Activated CD4-positive, alpha-beta memory T cell treated with anti-CD3 and anti-CD28 coated beads, Interleukin-2, amount 10 ng/mL, durations not matched to agents 7 days and 5 days (primary cell): ENCODE results near the gene RNF222. TPM values are rescaled to one million over a fixed set of nuclear protein-coding genes. Genes with fewer than 3 reads are reported as not detected.
"Not testable (repeated sequence)": the region's sequence is repeated elsewhere in the genome, so short reads cannot be mapped to it uniquely, and the experiment has no call there.

ENCODE experiments used
- CTCF ChIA-PET: fragments of 350-600 bp; sonication (Branson Sonifier 250); formaldehyde crosslinking; loops from one replicate; lab custom pipeline; 2021; ENCODE audit warnings: antibody characterized with exemption, inconsistent platforms; lab: Charles Lee
- POLR2A ChIA-PET: fragments of 350-600 bp; sonication (Branson Sonifier 250); formaldehyde crosslinking; loops from one replicate; lab custom pipeline; 2021; ENCODE audit warnings: antibody characterized with exemption; lab: Charles Lee
- DNase-seq: peaks from one replicate; pipeline ENCODE4 v3.0.0-alpha.2; 2020
- H3K27ac Mint-ChIP-seq: one replicate; pipeline ENCODE4 v1.8.0; 2021; ENCODE audit warnings: mild to moderate bottlenecking, mixed read lengths
- H3K27me3 Mint-ChIP-seq: one replicate; pipeline ENCODE4 v1.8.0; 2021; ENCODE audit warnings: mixed read lengths
- H3K36me3 Mint-ChIP-seq: one replicate; pipeline ENCODE4 v1.8.0; 2021; ENCODE audit warnings: low read depth, mixed read lengths
- H3K4me1 Mint-ChIP-seq: one replicate; pipeline ENCODE4 v1.8.0; 2021; ENCODE audit warnings: mixed read lengths
- H3K4me3 Mint-ChIP-seq: one replicate; pipeline ENCODE4 v1.8.0; 2021; ENCODE audit warnings: mild to moderate bottlenecking, mixed read lengths
- H3K9me3 Mint-ChIP-seq: one replicate; pipeline ENCODE4 v1.8.0; 2021; ENCODE audit warnings: mixed read lengths
- total RNA-seq, 2 experiments: library from RNA; stranded (reverse); gene quantifications; one replicate each; pipeline ENCODE4 v1.2.3, GENCODE V29; 2021

RNF222 gene
- total RNA-seq, 2 experiments from 2014 or later, result 0.18 TPM; not detected in 1

GRCh38 chr17:8387914-8388651 lies 9.5 kb downstream of the RNF222 start:
- no peak overlapping the region for H3K27ac Mint-ChIP-seq
- peaks cover 25% of the 10 kb centered on the region for H3K4me1 Mint-ChIP-seq
- no peak for DNase-seq

GRCh38 chr17:8386841-8387240 lies 10.8 kb downstream of the RNF222 start:
- Mint-ChIP-seq H3K27me3 (no peaks in the 10 kb centered on the region), H3K9me3 (no peaks in the 10 kb centered on the region), H3K4me3 (no peak overlapping the region), H3K27ac (no peak overlapping the region), H3K36me3 (peaks cover 13% of the 10 kb centered on the region), H3K4me1 (peaks cover 34% of the 10 kb centered on the region)
- ChIA-PET CTCF (interaction anchor here (0.9 to 1.5 kb wide), 3 partner anchors 9 to 50 kb away, joined by 3 to 4 read pairs (median 3); no protein-coding TSS in a partner anchor), POLR2A (no interaction called here)
- no peak for DNase-seq

More at GRCh38 chr17:8387914-8388651, 9.5 kb downstream of the RNF222 start:
- CTCF ChIA-PET, result no interaction called here
- H3K4me3 Mint-ChIP-seq, result no peak overlapping the region
- no peaks in the 10 kb centered on the region for H3K27me3 Mint-ChIP-seq
- POLR2A ChIA-PET, result no interaction called here
- peaks cover under 1% of the 10 kb centered on the region for H3K36me3 Mint-ChIP-seq
- no peaks in the 10 kb centered on the region for H3K9me3 Mint-ChIP-seq

DNA sequence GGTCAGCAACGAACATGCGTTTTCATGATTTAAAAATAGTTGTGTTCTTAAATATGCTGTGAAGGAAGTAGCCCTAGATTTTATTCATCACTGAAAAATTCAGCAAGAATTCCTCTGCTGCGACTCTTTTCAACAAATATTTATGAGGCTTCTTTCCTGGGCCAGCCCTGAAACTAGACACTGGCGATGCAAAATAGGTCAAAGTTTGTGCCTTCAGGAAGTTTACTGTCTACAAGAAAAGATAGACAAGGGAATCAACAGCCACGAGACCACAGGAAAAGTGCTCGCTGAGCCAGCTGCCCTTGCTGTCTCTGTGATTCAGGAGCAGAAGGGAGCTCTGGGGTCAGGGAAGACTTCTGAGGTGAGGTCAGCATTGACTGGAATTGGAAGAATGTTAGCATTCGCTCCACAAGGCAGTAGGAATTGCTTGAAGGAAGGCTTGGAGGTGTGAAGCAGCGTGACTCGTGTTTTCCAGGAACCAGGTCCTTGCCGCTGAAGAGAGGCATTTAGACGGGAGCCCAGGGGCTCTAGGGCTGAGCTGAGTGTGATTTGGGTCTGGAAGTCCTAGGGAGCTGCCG lies 12.7 kb downstream of the RNF222 start:
- Mint-ChIP-seq H3K36me3 (peaks cover 31% of the 10 kb centered on the region), H3K27ac (peak overlapping the region; percentile 71), H3K4me1 (peaks cover 52% of the 10 kb centered on the region), H3K9me3 (no peaks in the 10 kb centered on the region), H3K4me3 (peak overlapping the region; percentile 87), H3K27me3 (no peaks in the 10 kb centered on the region)
- CTCF ChIA-PET, result no interaction called here
- no peak for DNase-seq
- POLR2A ChIA-PET, result no interaction called here

DNA sequence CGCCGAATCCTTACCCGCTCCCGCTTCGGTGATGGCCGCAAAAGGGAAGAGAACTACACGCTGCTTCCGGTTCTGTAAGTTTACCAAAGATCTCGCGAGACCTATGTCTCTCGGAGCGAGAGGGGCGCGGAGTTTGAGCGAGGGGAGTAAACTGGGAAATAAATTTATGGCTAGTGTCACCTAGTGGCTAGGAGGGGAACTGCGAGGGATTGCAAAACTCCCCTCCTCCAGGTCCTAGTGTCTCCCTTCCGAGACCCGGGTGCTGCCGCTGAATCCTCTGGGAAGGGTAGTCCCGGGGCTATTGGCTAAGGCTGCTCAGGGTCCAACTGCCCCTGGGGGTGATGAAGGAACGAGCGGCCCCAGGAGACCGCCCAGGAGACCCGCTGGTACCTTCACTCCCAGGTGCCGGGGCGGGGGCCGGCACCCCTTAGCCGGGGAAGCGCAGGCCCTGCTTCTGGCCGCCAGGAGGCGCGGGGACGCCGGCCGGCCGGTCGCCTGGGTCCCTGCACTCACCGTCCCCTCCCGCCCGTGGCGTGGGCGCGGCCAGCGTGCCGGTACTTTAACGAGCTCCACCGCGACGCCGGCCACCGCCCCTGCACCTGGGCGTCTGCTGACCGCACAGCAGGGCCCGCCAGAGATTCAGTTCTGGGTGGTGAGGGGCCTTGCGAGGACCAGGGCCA lies 14.3 kb downstream of the RNF222 start, which contains the start of gene RPL26:
RPL26 (minus strand) TSS at position 51 of the 680 bp plus-strand sequence. CDS start 883 bp downstream, outside the sequence.
- H3K36me3 Mint-ChIP-seq, result peaks cover 46% of the 10 kb centered on the region
- peak within 1 kb of the TSS; percentile 87 for H3K4me3 Mint-ChIP-seq
- DNase-seq, result peak; percentile 97
- ChIA-PET CTCF (interaction anchor here (0.6 to 4.2 kb wide), 24 partner anchors 8 to 776 kb away, joined by 3 to 34 read pairs (median 5); partner anchors contain the start of genes NDEL1, RNF222 and SLC25A35), POLR2A (interaction anchor here (0.6 to 2.9 kb wide), 22 partner anchors 8 to 513 kb away, joined by 3 to 20 read pairs (median 4); partner anchors contain the start of genes BORCS6, CTC1 and NDEL1)
- H3K9me3 Mint-ChIP-seq, result no peaks in the 10 kb centered on the region
- peaks cover 67% of the 10 kb centered on the region for H3K4me1 Mint-ChIP-seq
- no peaks in the 10 kb centered on the region for H3K27me3 Mint-ChIP-seq
- H3K27ac Mint-ChIP-seq, result peak within 1 kb of the TSS; percentile 75

DNA sequence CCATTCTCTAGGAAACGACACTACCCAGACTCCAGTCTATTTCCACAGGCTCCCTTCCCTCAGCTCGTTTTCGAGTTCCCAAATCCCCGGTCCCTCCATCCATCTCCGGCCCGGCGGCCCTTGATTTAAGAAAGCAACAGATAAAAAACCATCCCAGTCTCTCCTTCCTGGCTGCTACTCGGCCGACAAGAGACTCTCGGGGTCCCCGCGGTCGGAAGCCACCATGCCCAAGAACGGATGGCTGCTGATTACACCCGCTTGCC lies 14.8 kb downstream of the RNF222 start:
- POLR2A ChIA-PET, result interaction anchor here (0.9 to 2.9 kb wide), 7 partner anchors 11 to 363 kb away, joined by 3 to 20 read pairs (median 4); partner anchors contain the start of gene CTC1
- CTCF ChIA-PET, result interaction anchor here (1.1 to 4.2 kb wide), 5 partner anchors 25 to 364 kb away, joined by 3 to 34 read pairs (median 3); no protein-coding TSS in a partner anchor
- Mint-ChIP-seq H3K36me3 (peaks cover 51% of the 10 kb centered on the region), H3K27me3 (no peaks in the 10 kb centered on the region), H3K4me1 (peaks cover 69% of the 10 kb centered on the region), H3K4me3 (peak overlapping the region; percentile 87), H3K9me3 (no peaks in the 10 kb centered on the region), H3K27ac (peak overlapping the region; percentile 75)
- no peak for DNase-seq

GRCh38 chr17:8382052-8382879 lies 15.4 kb downstream of the RNF222 start:
- H3K27me3 Mint-ChIP-seq, result no peaks in the 10 kb centered on the region
- DNase-seq, result no peak
- ChIA-PET POLR2A (interaction anchor here (0.7 to 2.9 kb wide), 12 partner anchors 12 to 363 kb away, joined by 3 to 20 read pairs (median 4); partner anchors contain the start of gene CTC1), CTCF (interaction anchor here (1.1 to 4.2 kb wide), 6 partner anchors 25 to 364 kb away, joined by 3 to 34 read pairs (median 3); no protein-coding TSS in a partner anchor)
- peak overlapping the region; percentile 87 for H3K4me3 Mint-ChIP-seq
- peak overlapping the region; percentile 75 for H3K27ac Mint-ChIP-seq
- peaks cover 56% of the 10 kb centered on the region for H3K36me3 Mint-ChIP-seq
- H3K4me1 Mint-ChIP-seq, result peaks cover 74% of the 10 kb centered on the region
- H3K9me3 Mint-ChIP-seq, result no peaks in the 10 kb centered on the region

GRCh38 chr17:8380049-8380448 lies 17.6 kb downstream of the RNF222 start:
- ChIA-PET POLR2A (interaction anchor here (0.9 to 1.8 kb wide), 3 partner anchors 41 to 57 kb away, joined by 3 to 5 read pairs (median 3); partner anchors contain the start of genes NDEL1 and ODF4), CTCF (interaction anchor here (0.6 to 0.7 kb wide), 2 partner anchors 57 to 156 kb away, joined by 4 to 5 read pairs; no protein-coding TSS in a partner anchor)
- Mint-ChIP-seq H3K4me3 (peak overlapping the region; percentile 87), H3K36me3 (peaks cover 72% of the 10 kb centered on the region), H3K4me1 (peaks cover 82% of the 10 kb centered on the region), H3K27ac (no peak overlapping the region), H3K9me3 (no peaks in the 10 kb centered on the region), H3K27me3 (no peaks in the 10 kb centered on the region)
- DNase-seq, result no peak

- Mint-ChIP-seq H3K4me1 (peaks cover 71% of the 10 kb centered on the region), H3K27ac (peak overlapping the region; percentile 56), H3K36me3 (peaks cover 72% of the 10 kb centered on the region)
- ChIA-PET POLR2A (interaction anchor here (1.0 to 3.1 kb wide), 3 partner anchors 9 to 131 kb away, joined by 3 to 18 read pairs (median 6); partner anchors contain the start of genes CTC1 and NDEL1), CTCF (interaction anchor here (1.2 kb wide), 1 partner anchor 132 kb away, joined by 4 read pairs; no protein-coding TSS in a partner anchor)
- H3K9me3 Mint-ChIP-seq, H3K4me3 Mint-ChIP-seq, H3K27me3 Mint-ChIP-seq, DNase-seq: not testable (repeated sequence)
Observed at GRCh38 chr17:8378117-8378516, 19.5 kb downstream of the RNF222 start.

DNA sequence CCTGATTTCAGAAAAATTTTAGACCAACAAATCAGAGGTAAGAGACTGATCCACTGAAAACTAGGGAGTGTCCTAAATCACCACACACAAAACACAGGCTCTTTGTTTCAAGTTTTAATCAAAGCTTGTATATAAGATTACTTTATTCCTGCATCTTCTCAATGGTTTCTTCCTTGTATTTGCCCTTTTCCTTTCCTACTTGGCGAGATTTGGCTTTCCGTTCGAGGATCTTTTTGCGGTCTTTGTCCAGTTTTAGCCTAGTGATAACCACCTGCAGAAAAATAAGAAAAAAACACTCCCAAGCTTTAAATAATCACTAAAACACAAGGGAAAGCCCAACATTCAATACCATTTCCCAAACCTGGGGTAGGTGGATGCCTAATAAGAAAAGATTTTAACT lies 20.2 kb downstream of the RNF222 start:
- peaks cover 65% of the 10 kb centered on the region for H3K4me1 Mint-ChIP-seq
- H3K36me3 Mint-ChIP-seq, result peaks cover 65% of the 10 kb centered on the region
- no peaks in the 10 kb centered on the region for H3K9me3 Mint-ChIP-seq
- no peak overlapping the region for H3K4me3 Mint-ChIP-seq
- peak overlapping the region; percentile 80 for H3K27ac Mint-ChIP-seq
- no peaks in the 10 kb centered on the region for H3K27me3 Mint-ChIP-seq
- ChIA-PET CTCF (interaction anchor here (0.9 to 2.8 kb wide), 15 partner anchors 9 to 577 kb away, joined by 3 to 11 read pairs (median 4); partner anchors contain the start of genes ALOXE3, BORCS6 and SLC25A35), POLR2A (interaction anchor here (1.0 to 3.1 kb wide), 9 partner anchors 8 to 204 kb away, joined by 3 to 18 read pairs (median 6); partner anchors contain the start of genes BORCS6, CTC1, NDEL1 and SLC25A35)
- no peak for DNase-seq

DNA sequence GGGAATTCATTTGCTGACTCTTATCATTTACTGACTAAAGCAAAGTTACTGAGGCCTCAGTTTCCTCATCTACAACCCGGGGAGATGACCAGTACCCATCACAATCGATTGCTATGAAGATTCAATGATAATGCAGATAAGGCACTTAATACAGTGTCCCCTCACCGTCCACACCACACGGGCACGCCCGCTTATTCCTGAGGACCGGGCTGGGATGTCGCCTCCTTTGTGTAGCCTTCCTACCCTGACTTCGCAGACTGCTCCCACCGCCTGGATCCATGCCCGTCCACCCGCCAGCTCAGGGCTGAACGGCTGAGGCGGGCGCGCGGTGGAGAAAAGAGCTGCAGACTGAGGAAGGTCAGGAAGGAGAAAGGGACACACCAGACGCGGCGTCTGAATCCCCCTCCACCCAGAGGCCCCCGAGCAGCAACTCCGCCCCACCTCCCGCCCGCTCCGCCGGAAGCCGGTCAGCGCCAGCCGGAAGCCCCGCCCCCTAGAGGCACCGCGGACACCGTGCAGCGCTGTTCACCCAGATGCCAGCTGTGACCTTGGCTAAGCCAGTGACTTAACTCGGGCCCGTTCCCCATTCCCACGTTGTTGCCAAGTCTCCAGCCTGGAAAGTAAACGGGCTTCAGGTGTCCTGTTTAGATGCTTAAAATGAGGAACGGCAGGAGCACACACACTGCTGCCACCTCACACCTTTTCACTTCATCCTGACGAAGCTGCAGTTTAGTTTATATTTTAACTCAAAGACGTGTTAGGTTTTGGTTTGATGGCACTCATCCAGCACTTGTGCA lies 21.2 kb downstream of the RNF222 start, which contains the start of gene KRABD2:
KRABD2 (minus strand) TSS at position 434 of the 797 bp plus-strand sequence.
- DNase-seq, result peak; percentile 90
- peak within 1 kb of the TSS; percentile 75 for H3K4me3 Mint-ChIP-seq
- peaks cover 59% of the 10 kb centered on the region for H3K4me1 Mint-ChIP-seq
- POLR2A ChIA-PET, result interaction anchor here (0.5 to 3.1 kb wide), 14 partner anchors 11 to 203 kb away, joined by 3 to 18 read pairs (median 5); partner anchors contain the start of genes BORCS6, CTC1, NDEL1 and PFAS
- no peaks in the 10 kb centered on the region for H3K9me3 Mint-ChIP-seq
- H3K27me3 Mint-ChIP-seq, result no peaks in the 10 kb centered on the region
- CTCF ChIA-PET, result interaction anchor here (0.7 to 2.8 kb wide), 16 partner anchors 11 to 578 kb away, joined by 3 to 11 read pairs (median 4); partner anchors contain the start of genes ALOXE3, BORCS6 and SLC25A35
- H3K36me3 Mint-ChIP-seq, result peaks cover 57% of the 10 kb centered on the region
- H3K27ac Mint-ChIP-seq, result peak within 1 kb of the TSS; percentile 80
